Kidney (tissue), 14 donors: ENCODE measurements around the gene CADPS. TPM values are rescaled to one million over a fixed set of nuclear protein-coding genes. Genes with fewer than 3 reads are reported as not detected.

Source experiments
- DNase-seq, 5 donors: peaks; one replicate each; pipeline ENCODE4 v3.0.0-alpha.2; 2013 to 2020
- FAIRE-seq: peaks from 2 replicates; lab custom pipeline; 2012; peaks lifted over from hg19 to GRCh38; lab: Jason Lieb, UNC
- H3K27ac ChIP-seq, 2 donors: one replicate each; pipeline ENCODE4 v1.7.0; 2013; ENCODE audit warnings: low read depth in 2 of 2, low read length in 2 of 2, inconsistent platforms in 1 of 2
- H3K27me3 ChIP-seq: one replicate; pipeline ENCODE4 v1.7.1; 2013; ENCODE audit warnings: low read length, inconsistent platforms; ENCODE audit not compliant: control insufficient read depth, insufficient read depth
- H3K36me3 ChIP-seq, 3 donors: one replicate each; pipeline versions ENCODE4 v1.7.0 to v1.7.1; 2013; ENCODE audit warnings: low read length in 3 of 3, control low read depth in 1 of 3, inconsistent platforms in 1 of 3; ENCODE audit not compliant: insufficient read depth in 3 of 3, control insufficient read depth in 2 of 3
- H3K4me1 ChIP-seq, 3 donors: one replicate each; pipeline versions ENCODE4 v1.7.0 to v1.7.1; 2013; ENCODE audit warnings: low read length in 3 of 3, inconsistent platforms in 1 of 3, low read depth in 1 of 3; ENCODE audit not compliant: control insufficient read depth in 2 of 3, insufficient read depth in 2 of 3
- H3K4me3 ChIP-seq, 3 donors: one replicate each; pipeline versions ENCODE4 v1.7.0 to v1.8.1; 2013; ENCODE audit warnings: low read length in 3 of 3, control low read depth in 1 of 3, inconsistent platforms in 1 of 3
- H3K9ac ChIP-seq, 3 donors: one replicate each; pipeline versions ENCODE4 v1.7.0 to v1.7.1; 2013; ENCODE audit warnings: low read length in 3 of 3, control low read depth in 1 of 3, inconsistent platforms in 1 of 3
- H3K9me3 ChIP-seq, 3 donors: one replicate each; pipeline versions ENCODE4 v1.7.0 to v1.7.1; 2013; ENCODE audit warnings: low read length in 3 of 3, control low read depth in 1 of 3, inconsistent platforms in 1 of 3; ENCODE audit not compliant: control insufficient read depth in 2 of 3, insufficient read depth in 1 of 3
- intact Hi-C: fragments of 100-400 bp; cut with DNase I; formaldehyde crosslinking; loops from one replicate; pipeline ENCODE4 v1.11.1; 2022
- polyA plus RNA-seq: library from polyadenylated mRNA; stranded (reverse); fragments of 350-450 nt; fragmentation: Illumina TruSeq; extraction: RNeasy Lipid Tissue Mini Kit (QIAGEN cat#74804); gene quantifications from one replicate; pipeline ENCODE4 v1.2.3, GENCODE V29; 2014; ENCODE audit warnings: low read depth, low replicate concordance; ENCODE audit not compliant: insufficient read depth
- total RNA-seq: library from RNA; stranded (reverse); fragmentation: NEBNext Ultra II Directional; extraction: Animal tissue kit (Norgen Biotek cat#: 25700); gene quantifications from one replicate; pipeline ENCODE4 v1.2.1, GENCODE V29; 2021
- TF ChIP-seq, protein P1 (sequence below): IDR thresholded peaks from 3 replicates; pipeline ENCODE4 v1.5.1; 2012; ENCODE audit warnings: mild to moderate bottlenecking, moderate library complexity, borderline replicate concordance; ENCODE audit not compliant: insufficient read depth; ENCODE audit errors: extremely low read depth
- donor health status: control.
- donor health status: control.
- donor health status: control.
- donor health status: control.
- donor health status: control.
- donor health status: DM: yes; HTN: yes; CAD: no.
- donor health status: Normal renal cell carcinoma (clear cell type).

Gene CADPS
- total and polyA plus RNA-seq, 2 donors from 2014 or later: 0.98 TPM; not detected in 1

DNA sequence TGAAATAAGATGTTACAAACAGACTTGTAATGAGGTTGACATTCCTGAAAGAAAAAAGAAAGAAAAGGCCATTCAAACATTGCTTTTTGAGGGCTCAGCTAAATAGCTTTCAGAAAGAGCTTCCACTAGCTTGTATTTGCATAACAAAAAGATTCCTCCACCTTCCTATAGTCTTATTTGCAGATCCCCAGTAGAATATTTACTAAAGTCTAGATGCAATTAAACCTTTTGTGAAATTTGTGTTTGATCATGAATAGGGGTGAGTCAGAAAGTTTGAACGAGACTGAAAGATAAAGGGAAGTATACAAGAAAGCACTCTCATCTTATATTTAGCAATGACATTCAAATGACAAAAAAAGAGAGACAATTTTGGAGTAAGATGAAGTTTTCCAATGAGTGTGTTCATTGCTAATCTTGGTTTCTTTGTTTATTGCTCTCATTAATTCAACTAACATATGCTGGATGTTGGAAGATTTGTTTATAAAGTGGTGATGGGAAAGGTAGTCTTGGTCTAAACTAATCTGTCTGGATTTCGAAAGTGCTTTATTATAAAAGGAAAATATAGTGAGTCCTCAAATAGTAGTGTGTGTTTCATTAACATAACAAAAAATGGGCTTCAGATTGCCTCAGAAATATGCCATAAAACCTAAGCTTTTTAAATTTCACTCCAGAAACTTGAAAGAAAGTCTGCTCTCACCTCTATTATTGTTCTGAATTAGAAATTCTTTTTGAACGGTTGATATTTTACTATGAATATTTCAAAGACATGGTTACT is 9.1 kb upstream of the CADPS start:
- Histone ChIP-seq H3K4me1 (no peaks in the 10 kb centered on the region), H3K9ac (no peak overlapping the region), H3K9me3 (no peaks in the 10 kb centered on the region), H3K27me3 (no peaks in the 10 kb centered on the region), H3K36me3 (no peaks in the 10 kb centered on the region), H3K4me3 (no peak overlapping the region), H3K27ac (no peak overlapping the region)
- no peak for FAIRE-seq
- intact Hi-C loops: no loop called here
- no peak for DNase-seq
- TF ChIP-seq, protein P1, sequence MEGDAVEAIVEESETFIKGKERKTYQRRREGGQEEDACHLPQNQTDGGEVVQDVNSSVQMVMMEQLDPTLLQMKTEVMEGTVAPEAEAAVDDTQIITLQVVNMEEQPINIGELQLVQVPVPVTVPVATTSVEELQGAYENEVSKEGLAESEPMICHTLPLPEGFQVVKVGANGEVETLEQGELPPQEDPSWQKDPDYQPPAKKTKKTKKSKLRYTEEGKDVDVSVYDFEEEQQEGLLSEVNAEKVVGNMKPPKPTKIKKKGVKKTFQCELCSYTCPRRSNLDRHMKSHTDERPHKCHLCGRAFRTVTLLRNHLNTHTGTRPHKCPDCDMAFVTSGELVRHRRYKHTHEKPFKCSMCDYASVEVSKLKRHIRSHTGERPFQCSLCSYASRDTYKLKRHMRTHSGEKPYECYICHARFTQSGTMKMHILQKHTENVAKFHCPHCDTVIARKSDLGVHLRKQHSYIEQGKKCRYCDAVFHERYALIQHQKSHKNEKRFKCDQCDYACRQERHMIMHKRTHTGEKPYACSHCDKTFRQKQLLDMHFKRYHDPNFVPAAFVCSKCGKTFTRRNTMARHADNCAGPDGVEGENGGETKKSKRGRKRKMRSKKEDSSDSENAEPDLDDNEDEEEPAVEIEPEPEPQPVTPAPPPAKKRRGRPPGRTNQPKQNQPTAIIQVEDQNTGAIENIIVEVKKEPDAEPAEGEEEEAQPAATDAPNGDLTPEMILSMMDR: no peak

DNA sequence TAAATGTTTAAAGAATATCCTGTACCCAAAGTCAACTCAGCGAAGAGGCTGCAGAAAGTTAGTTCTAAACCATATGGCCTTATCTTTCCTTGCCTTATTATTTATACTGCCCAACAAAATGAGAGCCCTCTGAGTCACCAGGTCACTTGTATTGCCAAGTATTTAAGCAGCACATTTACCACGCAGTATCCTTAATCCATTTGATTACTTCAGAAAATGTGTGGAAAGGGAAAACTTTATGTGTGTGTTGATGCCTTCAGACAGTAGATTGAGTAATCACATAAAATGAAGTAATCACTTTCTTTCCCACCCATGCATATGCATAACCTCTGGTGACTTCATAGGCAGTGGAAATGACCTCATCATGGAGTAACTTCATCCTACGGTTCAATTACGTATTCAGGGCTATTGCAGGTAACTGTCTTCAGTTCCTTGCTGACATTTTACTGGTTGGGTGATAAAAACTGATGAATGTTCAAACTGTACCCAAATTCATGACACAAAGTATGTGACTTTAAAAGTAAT is 7.5 kb upstream of the CADPS start:
- DNase-seq (no peak), FAIRE-seq (no peak)
- Histone ChIP-seq H3K9me3 (no peaks in the 10 kb centered on the region), H3K27me3 (no peaks in the 10 kb centered on the region), H3K4me3 (no peak overlapping the region), H3K27ac (no peak overlapping the region), H3K4me1 (no peaks in the 10 kb centered on the region), H3K9ac (no peak overlapping the region), H3K36me3 (no peaks in the 10 kb centered on the region)
- TF ChIP-seq, protein P1: no peak
- intact Hi-C loops: no loop called here

DNA sequence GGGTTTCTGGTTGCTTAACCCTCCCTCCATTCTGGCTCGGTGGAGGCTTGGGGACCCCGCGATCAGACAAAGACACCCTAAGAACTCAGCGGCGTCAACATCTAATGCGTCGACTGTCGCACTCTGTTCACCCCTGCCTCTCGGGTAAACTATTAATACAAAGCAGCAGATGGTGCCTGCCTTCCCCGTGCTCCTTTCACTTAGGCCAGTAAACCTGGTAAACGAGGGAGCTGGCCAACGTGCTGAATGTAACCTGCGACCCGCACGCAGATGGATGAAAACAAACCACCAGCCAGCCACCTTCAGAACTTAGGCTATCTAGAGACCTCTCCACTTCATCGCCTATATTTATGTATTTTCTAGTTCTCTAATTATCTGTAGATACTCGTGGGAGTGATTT is 848 bp upstream of the CADPS start:
- peak in 4 of 5 donors; percentile 64 to 90 (median 88) for DNase-seq
- Histone ChIP-seq H3K27ac (no peak overlapping the region), H3K4me3 (no peak overlapping the region), H3K36me3 (no peaks in the 10 kb centered on the region), H3K9me3 (peaks cover 0 to 9% (median 0%) of the 10 kb centered on the region in 3 donors), H3K4me1 (peaks cover 0 to 5% (median 0%) of the 10 kb centered on the region in 3 donors), H3K9ac (no peak overlapping the region), H3K27me3 (peaks cover 5% of the 10 kb centered on the region)
- intact Hi-C loops: no loop called here
- FAIRE-seq: no peak
- TF ChIP-seq, protein P1: no peak
